Right lobe of liver (tissue), 4 donors: ENCODE data around the gene HRH2.

ENCODE experiments used
- POLR2A ChIP-seq: fragments of 450-650 bp; IDR thresholded peaks from one replicate; pipeline ENCODE4 v1.6.1; 2017; ENCODE audit warnings: antibody characterized with exemption, mild to moderate bottlenecking
- TF ChIP-seq, protein P1 (sequence below), 4 donors: fragments of 200-600 bp in 3 of 4; fragments of 450-650 bp in 1 of 4; IDR thresholded peaks; one replicate each; pipeline versions ENCODE4 v1.5.1 to v1.8.0; 2016 to 2022; ENCODE audit warnings: antibody characterized with exemption in 4 of 4, mild to moderate bottlenecking in 2 of 4
- donor health status: DM: no; HTN: no; CAD: no.
- donor health status: DM: no; HTN: no; CAD: no.
- donor health status: DM: no; HTN: yes; CAD: no.

DNA sequence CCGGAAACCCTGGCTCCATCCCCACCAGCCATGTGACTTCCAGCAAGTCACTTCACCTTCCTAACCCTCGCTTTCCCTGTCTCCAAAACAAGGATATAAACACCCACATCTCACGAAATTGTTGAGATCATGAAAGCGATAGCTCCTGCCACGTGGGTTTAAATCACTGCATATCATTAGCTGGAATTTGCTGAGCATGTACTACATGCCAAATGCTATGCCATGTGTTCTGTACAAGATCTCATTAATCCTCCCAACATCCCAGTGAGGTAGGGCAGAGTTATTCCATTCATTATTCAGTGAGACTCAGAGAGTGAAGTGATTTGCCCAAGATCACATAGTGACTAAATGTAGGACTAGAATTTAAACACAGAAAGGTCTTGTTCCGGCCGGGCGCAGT lies 29.2 kb upstream of the HRH2 start:
- TF ChIP-seq, protein P1, sequence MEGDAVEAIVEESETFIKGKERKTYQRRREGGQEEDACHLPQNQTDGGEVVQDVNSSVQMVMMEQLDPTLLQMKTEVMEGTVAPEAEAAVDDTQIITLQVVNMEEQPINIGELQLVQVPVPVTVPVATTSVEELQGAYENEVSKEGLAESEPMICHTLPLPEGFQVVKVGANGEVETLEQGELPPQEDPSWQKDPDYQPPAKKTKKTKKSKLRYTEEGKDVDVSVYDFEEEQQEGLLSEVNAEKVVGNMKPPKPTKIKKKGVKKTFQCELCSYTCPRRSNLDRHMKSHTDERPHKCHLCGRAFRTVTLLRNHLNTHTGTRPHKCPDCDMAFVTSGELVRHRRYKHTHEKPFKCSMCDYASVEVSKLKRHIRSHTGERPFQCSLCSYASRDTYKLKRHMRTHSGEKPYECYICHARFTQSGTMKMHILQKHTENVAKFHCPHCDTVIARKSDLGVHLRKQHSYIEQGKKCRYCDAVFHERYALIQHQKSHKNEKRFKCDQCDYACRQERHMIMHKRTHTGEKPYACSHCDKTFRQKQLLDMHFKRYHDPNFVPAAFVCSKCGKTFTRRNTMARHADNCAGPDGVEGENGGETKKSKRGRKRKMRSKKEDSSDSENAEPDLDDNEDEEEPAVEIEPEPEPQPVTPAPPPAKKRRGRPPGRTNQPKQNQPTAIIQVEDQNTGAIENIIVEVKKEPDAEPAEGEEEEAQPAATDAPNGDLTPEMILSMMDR (IDR thresholded peaks at IDR 0.05), result no peak
- no peak for TF ChIP-seq POLR2A
